Stimulated activated CD8-positive, alpha-beta memory T cell treated with anti-CD3 and anti-CD28 coated beads, Interleukin-12 subunit alpha, Interleukin-12 subunit beta, amount 100 ng/mL, for 24 hours (primary cell): ENCODE results near the gene HRNR.

Source experiments
- DNase-seq: peaks from one replicate; pipeline ENCODE4 v3.0.0-alpha.2; 2020; ENCODE audit errors: extremely low read depth

The HRNR gene

GRCh38 chr1:152188673-152189591 lies 35.1 kb downstream of the HRNR start:
- DNase-seq = peak; percentile 44

GRCh38 chr1:152186556-152187285 lies 37.3 kb downstream of the HRNR start:
- DNase-seq = no peak

- no peak for DNase-seq
Measured at GRCh38 chr1:152185544-152186391, 38.2 kb downstream of the HRNR start.

GRCh38 chr1:152182944-152183361 lies 41.0 kb downstream of the HRNR start:
- no peak for DNase-seq

- DNase-seq = no peak
Measured at GRCh38 chr1:152182431-152182830, 41.6 kb downstream of the HRNR start.

GRCh38 chr1:152179566-152179965 lies 44.4 kb downstream of the HRNR start:
- no peak for DNase-seq

GRCh38 chr1:152170287-152170905 lies 53.6 kb downstream of the HRNR start:
- DNase-seq = no peak

- DNase-seq = no peak
Measured at GRCh38 chr1:152169366-152170025, 54.5 kb downstream of the HRNR start.

GRCh38 chr1:152168535-152168868 lies 55.5 kb downstream of the HRNR start:
- DNase-seq = no peak

- no peak for DNase-seq
Measured at GRCh38 chr1:152167835-152168534, 56.0 kb downstream of the HRNR start.

GRCh38 chr1:152166966-152167365 lies 57.0 kb downstream of the HRNR start:
- no peak for DNase-seq

GRCh38 chr1:152165286-152166077 lies 58.5 kb downstream of the HRNR start:
- DNase-seq = no peak

GRCh38 chr1:152164517-152165136 lies 59.4 kb downstream of the HRNR start:
- DNase-seq = no peak

GRCh38 chr1:152162792-152163463 lies 61.1 kb downstream of the HRNR start:
- DNase-seq = no peak
